HuH-7 (cell line): ENCODE measurements around the gene MMUT.
"Not testable (repeated sequence)": the region's sequence is repeated elsewhere in the genome, so short reads cannot be mapped to it uniquely, and the experiment has no call there.

ENCODE experiments used
- DNase-seq: peaks from one replicate; pipeline ENCODE4 v3.0.0; 2011; ENCODE audit warnings: low spot score

Gene MMUT

DNA sequence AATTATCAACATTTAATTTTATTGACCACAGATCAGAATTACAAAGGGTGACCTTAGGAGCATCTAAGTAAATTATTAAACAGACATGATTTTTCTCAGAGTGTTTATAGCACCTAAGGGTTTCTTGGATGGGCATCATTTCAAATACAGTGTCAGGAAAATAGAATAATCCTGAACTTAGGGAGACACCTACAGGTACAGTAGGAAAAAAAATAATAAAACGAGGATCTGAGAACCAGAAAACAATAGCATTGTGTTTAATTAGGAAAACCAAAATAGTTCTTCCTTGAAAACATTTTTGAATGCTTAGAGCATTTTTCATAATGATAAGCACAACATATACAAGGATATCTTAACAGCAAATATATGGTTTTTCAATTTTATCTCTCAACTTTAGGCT is 39.2 kb downstream of the MMUT start:
- no peak for DNase-seq

DNA sequence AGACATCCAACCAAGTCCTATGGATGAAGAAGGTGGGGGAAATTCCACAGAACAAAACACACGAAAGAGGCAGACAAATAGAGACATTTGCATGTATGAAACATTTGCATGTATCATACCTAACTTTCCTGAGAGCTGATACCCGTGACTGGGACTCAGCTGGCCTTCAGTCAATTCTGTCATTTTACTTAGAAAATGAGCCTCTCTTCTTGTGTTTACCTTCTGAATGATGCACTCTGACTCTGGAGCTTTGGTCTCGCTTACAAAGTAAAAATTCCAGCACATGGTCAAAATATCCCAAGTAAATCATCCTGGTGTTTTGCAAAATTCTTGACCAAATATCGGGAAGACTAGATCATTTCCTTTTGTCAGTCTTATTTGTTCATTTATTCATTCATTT is 46.9 kb downstream of the MMUT start:
- no peak for DNase-seq

DNA sequence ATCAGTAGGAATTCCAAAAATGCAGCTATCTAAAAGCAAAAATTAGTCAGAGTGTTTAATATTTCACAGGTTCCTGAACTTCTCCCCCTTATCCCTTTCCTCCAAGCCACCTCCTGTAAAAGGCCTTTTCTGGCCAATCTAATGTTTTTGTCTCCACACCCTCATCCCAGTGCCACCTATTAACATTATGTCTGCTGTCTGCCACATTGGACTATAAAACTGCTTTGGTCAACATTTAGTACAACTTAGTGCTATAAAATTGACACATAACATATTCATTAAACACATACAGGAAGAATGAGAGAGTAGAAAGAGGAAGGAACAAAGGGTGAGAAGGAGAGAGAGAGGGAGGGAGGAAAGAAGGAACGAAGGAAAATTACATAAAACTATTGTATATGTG is 47.7 kb downstream of the MMUT start:
- DNase-seq = no peak

DNA sequence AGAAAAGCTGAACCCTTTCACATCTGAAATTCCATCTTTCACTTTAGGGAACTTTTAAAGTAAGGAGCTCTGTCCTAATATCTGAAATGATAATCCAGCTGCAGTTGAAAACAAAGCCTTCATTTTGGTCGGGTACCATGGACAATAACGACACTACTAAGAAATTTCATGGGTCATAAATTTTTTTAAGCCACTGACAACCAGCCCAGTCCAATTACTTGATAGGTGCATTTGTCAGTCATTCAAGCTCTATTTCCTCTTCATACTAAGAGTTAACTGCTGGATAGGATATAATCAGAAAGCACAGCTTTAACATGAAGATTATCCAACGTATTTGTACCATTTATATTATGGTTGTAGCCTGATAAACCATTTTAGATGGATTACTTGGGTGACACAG is 52.5 kb downstream of the MMUT start:
- no peak for DNase-seq

DNA sequence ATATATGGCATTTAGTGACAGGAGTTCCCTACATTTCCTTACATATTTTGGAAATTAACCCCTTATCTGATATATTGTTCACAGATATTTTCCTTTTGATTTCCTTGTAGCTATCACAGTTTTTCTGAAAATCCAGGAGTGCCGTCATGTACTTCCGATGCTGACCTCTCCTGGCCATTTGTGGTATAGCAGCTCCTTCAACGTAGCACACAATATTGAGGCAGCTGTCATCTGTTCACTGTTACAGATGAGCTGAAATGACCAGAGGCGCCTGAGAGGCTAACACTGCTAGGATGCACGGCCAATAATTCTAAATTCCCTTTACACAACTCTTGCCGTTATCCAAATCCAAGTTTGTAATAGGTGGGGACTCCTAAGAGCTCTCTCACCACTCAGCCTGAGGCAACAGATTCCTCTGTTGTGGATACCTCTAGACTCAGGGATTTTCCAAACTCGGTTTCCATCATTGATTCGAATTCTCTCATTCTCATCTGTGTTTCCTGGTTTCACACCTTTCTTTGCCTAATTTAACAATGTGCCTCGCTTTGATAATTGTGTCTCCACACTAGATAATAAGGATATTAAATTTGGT is 53.0 kb downstream of the MMUT start:
- DNase-seq = peak; percentile 1

DNA sequence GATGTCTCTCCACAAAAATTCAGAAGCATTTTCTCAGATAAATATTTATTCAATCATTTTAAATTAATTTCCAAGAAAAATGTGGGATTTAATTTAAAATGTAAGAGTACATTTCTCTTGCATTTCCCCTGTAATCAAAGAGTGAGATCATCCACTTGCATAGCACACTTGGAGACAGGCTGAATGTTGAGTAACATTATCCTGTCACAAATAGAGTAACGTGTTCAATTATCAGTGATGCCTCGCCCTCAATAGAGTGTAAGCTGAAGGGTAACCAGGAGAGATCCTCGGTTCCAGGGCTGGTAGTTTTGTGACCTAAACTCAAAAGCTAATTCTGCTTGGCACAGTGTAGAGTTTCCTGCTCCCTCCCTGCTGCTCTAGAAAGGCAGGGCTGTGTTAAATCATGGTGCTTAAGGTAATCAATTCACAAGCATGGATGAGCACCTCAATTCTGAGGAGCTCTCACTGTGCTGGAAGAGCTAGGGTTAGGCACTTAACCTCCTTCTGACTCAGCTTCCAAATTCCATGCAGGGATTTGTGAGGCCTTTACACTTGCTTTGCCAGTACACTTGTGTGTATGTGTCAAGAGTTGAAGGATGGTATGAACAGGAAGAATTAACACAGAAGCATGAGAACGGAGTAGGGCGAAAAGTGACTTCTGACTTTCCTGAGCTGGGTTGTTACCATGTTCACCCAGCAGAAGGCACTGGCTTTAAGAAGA is 56.6 kb downstream of the MMUT start:
- DNase-seq = no peak

DNA sequence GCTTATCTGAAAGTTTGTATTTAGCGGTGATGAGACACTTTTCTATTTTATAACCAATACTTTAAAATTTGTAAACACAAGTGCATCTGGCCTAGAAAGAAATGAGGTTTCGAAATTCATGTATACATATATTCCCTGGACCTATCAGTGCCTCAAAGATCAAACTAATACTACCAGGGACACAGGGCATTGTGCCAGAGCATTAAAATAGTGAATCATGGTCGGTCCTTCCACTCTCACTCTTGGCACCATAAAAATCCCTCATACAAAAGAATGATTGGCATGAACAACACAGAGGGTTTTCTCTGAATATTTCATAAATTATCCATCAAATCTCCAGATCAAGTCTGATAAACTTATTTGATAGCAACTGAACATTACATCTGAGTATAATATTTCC is 62.0 kb downstream of the MMUT start:
- DNase-seq = no peak

DNA sequence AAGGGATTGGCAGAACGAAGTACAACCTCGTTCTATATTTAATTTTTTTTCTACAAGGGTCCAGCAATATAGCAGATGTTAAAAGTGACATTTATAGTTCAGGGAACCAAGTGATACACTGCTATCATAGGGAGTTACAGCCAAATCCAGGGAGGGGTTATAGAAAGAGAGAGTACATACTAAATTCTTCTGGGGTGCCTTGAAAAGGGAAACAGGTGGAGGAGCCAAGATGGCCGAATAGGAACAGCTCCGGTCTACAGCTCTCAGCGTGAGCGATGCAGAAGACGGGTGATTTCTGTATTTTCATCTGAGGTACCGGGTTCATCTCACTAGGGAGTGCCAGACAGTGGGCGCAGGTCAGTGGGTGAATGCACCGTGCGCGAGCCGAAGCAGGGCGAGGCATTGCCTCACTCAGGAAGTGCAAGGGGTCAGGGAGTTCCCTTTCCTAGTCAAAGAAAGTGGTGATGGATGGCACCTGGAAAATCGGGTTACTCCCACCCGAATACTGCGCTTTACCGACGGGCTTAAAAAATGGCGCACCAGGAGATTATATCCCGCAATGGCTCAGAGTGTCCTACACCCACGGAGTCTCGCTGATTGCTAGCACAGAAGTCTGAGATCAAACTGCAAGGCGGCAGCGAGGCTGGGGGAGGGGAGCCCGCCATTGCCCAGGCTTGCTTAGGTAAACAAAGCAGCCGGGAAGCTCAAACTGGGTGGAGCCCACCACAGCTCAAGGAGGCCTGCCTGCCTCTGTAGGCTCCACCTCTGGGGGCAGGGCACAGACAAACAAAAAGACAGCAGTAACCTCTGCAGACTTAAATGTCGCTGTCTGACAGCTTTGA is 76.2 kb downstream of the MMUT start:
- not testable (repeated sequence) for DNase-seq

DNA sequence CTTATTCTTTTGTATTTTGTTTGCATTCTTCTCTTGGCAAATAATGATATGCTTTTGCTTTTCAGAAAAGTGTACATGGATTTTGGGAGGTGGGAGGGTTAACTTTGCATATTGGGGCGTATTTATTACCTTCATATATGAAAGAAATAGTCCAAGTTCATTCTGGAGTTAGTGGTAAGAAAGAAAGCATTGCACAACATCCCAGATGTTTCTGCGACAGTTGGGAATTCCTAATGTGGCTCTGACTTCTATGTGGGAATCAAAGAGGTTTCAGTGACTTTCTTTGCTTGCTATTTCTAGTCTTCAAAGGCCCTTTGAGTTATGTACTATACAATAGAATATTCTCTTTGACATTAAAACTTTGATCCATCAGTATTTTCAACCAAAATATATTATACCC is 78.1 kb downstream of the MMUT start:
- no peak for DNase-seq
